Testis (tissue), 3 donors: ENCODE data around the gene PSMD6. TPM values are rescaled to one million over a fixed set of nuclear protein-coding genes. Genes with fewer than 3 reads are reported as not detected.

Experiments used
- DNase-seq: peaks from one replicate; pipeline ENCODE4 v3.0.0-alpha.2; 2019
- H3K27ac ChIP-seq, 2 donors: fragments of 200-600 bp; sonication (generic); one replicate each; pipeline ENCODE4 v1.5.1; 2019
- H3K27me3 ChIP-seq: fragments of 200-600 bp; sonication (generic); one replicate; pipeline ENCODE4 v1.5.1; 2019
- H3K36me3 ChIP-seq: fragments of 200-600 bp; sonication (generic); one replicate; pipeline ENCODE4 v1.5.1; 2017; ENCODE audit warnings: low read depth; ENCODE audit errors: missing control alignments
- H3K4me1 ChIP-seq: fragments of 200-600 bp; sonication (generic); one replicate; pipeline ENCODE4 v1.5.1; 2019
- H3K4me3 ChIP-seq, 2 donors: fragments of 200-600 bp; sonication (generic); one replicate each; pipeline ENCODE4 v1.5.1; 2017 to 2019
- H3K9me3 ChIP-seq: fragments of 200-600 bp; sonication (generic); one replicate; pipeline ENCODE4 v1.5.1; 2017
- CTCF ChIP-seq, 3 experiments: fragments of 450-650 bp in 2 of 3; fragments of 200-600 bp in 1 of 3; sonication (generic) in 1 of 3; IDR thresholded peaks; one replicate each; pipeline ENCODE4 v1.5.1; 2016 to 2019; ENCODE audit warnings: antibody characterized with exemption in 3 of 3, mild to moderate bottlenecking in 2 of 3, moderate library complexity in 1 of 3
- POLR2A ChIP-seq: fragments of 450-650 bp; IDR thresholded peaks from one replicate; pipeline ENCODE4 v1.6.1; 2017; ENCODE audit warnings: antibody characterized with exemption, mild to moderate bottlenecking, moderate library complexity
- WGBS, 2 donors: methylation state at CpG; one replicate each; pipeline ENCODE4 v1.1.5; 2018; 5-methylcytosine and 5-hydroxymethylcytosine counted together
- intact Hi-C: fragments of 100-400 bp; cut with DNase I; formaldehyde crosslinking; loops from one replicate; pipeline ENCODE4 v1.15.1; 2023; ENCODE audit warnings: low total_unique reads
- polyA plus RNA-seq: library from polyadenylated mRNA; stranded (reverse); fragments of 350-450 nt; fragmentation: Illumina TruSeq; extraction: RNeasy Lipid Tissue Mini Kit (QIAGEN cat#74804); gene quantifications from one replicate; pipeline ENCODE4 v1.2.3, GENCODE V29; 2014; ENCODE audit warnings: low read depth, low replicate concordance; ENCODE audit not compliant: insufficient read depth
- total RNA-seq, 2 donors: library from RNA; depleted of rRNA; stranded (reverse); fragments of >200 nt; gene quantifications; one replicate each; pipeline ENCODE4 v1.2.3, GENCODE V29; 2016

The PSMD6 gene
- total and polyA plus RNA-seq, 3 donors from 2014 or later = 105 to 249 (median 128) TPM

GRCh38 chr3:64048631-64049061 is 25.4 kb upstream of the PSMD6 start:
- no peaks in the 10 kb centered on the region for H3K27me3 ChIP-seq
- H3K36me3 ChIP-seq = no peaks in the 10 kb centered on the region
- intact Hi-C loops = no loop called here
- H3K4me3 ChIP-seq = no peak overlapping the region
- TF ChIP-seq POLR2A (no peak), CTCF (IDR thresholded peaks at IDR 0.05) (no peak)
- H3K27ac ChIP-seq = no peak overlapping the region
- 72 to 77% methylated on average over 3 of the region's 3 CpGs for WGBS, 2 donors
- no peak for DNase-seq
- H3K9me3 ChIP-seq = no peaks in the 10 kb centered on the region
- no peaks in the 10 kb centered on the region for H3K4me1 ChIP-seq

- intact Hi-C loops = no loop called here
- DNase-seq = no peak
- TF ChIP-seq CTCF (IDR thresholded peaks at IDR 0.05) (no peak), POLR2A (no peak)
- H3K9me3 ChIP-seq = no peaks in the 10 kb centered on the region
- no peak overlapping the region for H3K4me3 ChIP-seq
- WGBS, 2 donors = 91 to 93% methylated on average over 7 of the region's 7 CpGs
- no peak overlapping the region for H3K27ac ChIP-seq
- no peaks in the 10 kb centered on the region for H3K36me3 ChIP-seq
- no peaks in the 10 kb centered on the region for H3K27me3 ChIP-seq
- H3K4me1 ChIP-seq = no peaks in the 10 kb centered on the region
These were observed 24.5 kb upstream of the PSMD6 start for GRCh38 chr3:64047787-64048186.

GRCh38 chr3:64046996-64047594 is 23.8 kb upstream of the PSMD6 start:
- TF ChIP-seq POLR2A (no peak), CTCF (IDR thresholded peaks at IDR 0.05) (no peak)
- Histone ChIP-seq H3K4me1 (no peaks in the 10 kb centered on the region), H3K9me3 (no peaks in the 10 kb centered on the region), H3K4me3 (no peak overlapping the region), H3K27me3 (no peaks in the 10 kb centered on the region), H3K36me3 (no peaks in the 10 kb centered on the region), H3K27ac (no peak overlapping the region)
- no peak for DNase-seq
- WGBS, 2 donors = 67 to 82% methylated on average over 6 of the region's 6 CpGs
- intact Hi-C loops = no loop called here

GRCh38 chr3:64046592-64046991 is 23.3 kb upstream of the PSMD6 start:
- Histone ChIP-seq H3K27ac (no peak overlapping the region), H3K36me3 (no peaks in the 10 kb centered on the region), H3K27me3 (no peaks in the 10 kb centered on the region), H3K9me3 (no peaks in the 10 kb centered on the region), H3K4me3 (no peak overlapping the region), H3K4me1 (no peaks in the 10 kb centered on the region)
- 82 to 86% methylated on average over 3 of the region's 3 CpGs for WGBS, 2 donors
- no peak for DNase-seq
- intact Hi-C loops = no loop called here
- TF ChIP-seq POLR2A (no peak), CTCF (IDR thresholded peaks at IDR 0.05) (no peak)

GRCh38 chr3:64042952-64043351 is 19.7 kb upstream of the PSMD6 start:
- Histone ChIP-seq H3K4me1 (no peaks in the 10 kb centered on the region), H3K36me3 (no peaks in the 10 kb centered on the region), H3K27ac (no peak overlapping the region), H3K4me3 (no peak overlapping the region), H3K9me3 (no peaks in the 10 kb centered on the region), H3K27me3 (no peaks in the 10 kb centered on the region)
- intact Hi-C loops = no loop called here
- 74 to 81% methylated on average over 1 of the region's 1 CpG for WGBS, 2 donors
- TF ChIP-seq POLR2A = no peak
- TF ChIP-seq CTCF (IDR thresholded peaks at IDR 0.05) = no peak
- DNase-seq = no peak
